ENCODE data around the gene GABBR1. TPM values are rescaled to one million over a fixed set of nuclear protein-coding genes. Genes with fewer than 3 reads are reported as not detected.

The GABBR1 gene
- total and polyA plus RNA-seq, 4 donors = 1.1 to 4.7 (median 1.4) TPM

DNA sequence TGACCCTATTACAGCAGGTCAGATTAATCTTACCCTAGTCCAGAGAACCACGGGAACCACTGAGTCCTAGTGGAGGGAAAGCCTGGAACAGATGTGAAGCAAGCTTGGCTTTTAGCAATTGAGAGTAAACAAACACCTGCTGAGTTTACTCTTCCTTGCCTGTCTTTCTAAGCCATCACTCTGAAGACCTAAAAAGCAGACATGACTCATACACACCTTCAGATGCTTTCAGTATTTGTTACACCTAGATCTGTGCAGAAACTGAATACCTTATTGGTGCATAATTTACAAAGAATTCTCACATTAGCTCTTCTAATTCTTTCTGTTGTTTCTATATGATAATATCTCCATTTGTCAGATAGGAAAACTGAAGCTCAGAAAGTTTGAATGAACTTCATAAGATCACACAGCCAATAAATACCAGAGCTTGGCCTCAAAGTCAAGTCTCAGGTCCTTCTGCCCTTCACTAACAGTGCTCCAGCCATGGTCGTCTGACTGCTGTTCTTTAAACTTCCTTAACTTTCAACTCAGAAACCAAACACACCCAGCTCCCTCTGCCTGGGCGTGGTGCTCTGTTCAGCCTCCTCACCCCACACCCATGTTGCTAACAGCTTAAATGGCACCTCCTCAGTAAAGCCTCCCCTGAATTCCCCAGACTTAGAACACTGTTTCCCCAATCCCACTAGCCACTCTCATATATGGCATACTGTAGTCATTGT is 8.6 kb upstream of the GABBR1 start (continued):
- TF ChIP-seq, protein P1, sequence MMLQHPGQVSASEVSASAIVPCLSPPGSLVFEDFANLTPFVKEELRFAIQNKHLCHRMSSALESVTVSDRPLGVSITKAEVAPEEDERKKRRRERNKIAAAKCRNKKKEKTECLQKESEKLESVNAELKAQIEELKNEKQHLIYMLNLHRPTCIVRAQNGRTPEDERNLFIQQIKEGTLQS (IDR thresholded peaks at IDR 0.05) = no peak

DNA sequence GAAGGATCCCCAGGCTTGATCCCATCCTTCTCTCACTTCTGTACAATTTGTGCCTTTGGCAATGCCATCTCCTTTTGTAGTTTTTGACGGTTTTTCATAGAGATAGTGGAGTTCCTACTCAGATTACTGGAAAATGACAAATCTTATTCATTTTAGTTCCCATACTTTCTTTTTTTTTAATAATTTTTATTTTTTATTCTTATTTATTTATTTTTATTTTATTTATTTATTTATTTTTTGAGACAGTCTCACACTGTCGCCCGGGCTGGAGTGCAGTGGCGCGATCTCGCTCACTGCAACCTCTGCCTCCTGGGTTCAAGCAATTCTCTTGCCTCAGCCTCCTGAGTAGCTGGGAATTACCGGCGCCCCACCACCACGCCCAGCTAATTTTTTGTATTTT is 4.3 kb upstream of the GABBR1 start:
- H3K27me3 ChIP-seq (ENCODE audit: control insufficient read depth in 4 of 4, insufficient read depth in 4 of 4, low read length in 3 of 4) = peaks cover 0 to 3% (median 1%) of the 10 kb centered on the region in 4 donors
- no peaks in the 10 kb centered on the region for H3K9me3 ChIP-seq (ENCODE audit: control insufficient read depth in 4 of 4, low read length in 3 of 4)
- no peak overlapping the region for H3K9ac ChIP-seq (ENCODE audit: low read depth in 1 of 2, low read length in 2 of 2)
- TF ChIP-seq, protein P2, sequence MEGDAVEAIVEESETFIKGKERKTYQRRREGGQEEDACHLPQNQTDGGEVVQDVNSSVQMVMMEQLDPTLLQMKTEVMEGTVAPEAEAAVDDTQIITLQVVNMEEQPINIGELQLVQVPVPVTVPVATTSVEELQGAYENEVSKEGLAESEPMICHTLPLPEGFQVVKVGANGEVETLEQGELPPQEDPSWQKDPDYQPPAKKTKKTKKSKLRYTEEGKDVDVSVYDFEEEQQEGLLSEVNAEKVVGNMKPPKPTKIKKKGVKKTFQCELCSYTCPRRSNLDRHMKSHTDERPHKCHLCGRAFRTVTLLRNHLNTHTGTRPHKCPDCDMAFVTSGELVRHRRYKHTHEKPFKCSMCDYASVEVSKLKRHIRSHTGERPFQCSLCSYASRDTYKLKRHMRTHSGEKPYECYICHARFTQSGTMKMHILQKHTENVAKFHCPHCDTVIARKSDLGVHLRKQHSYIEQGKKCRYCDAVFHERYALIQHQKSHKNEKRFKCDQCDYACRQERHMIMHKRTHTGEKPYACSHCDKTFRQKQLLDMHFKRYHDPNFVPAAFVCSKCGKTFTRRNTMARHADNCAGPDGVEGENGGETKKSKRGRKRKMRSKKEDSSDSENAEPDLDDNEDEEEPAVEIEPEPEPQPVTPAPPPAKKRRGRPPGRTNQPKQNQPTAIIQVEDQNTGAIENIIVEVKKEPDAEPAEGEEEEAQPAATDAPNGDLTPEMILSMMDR (IDR thresholded peaks at IDR 0.05; ENCODE audit: low read depth, low read length, missing input control) = no peak
- TF ChIP-seq JUND (IDR thresholded peaks at IDR 0.05) = no peak
- no peak for TF ChIP-seq HNF4G (IDR thresholded peaks at IDR 0.05)
- no peak for TF ChIP-seq NR2F2 (IDR thresholded peaks at IDR 0.05)
- TF ChIP-seq, protein P3, sequence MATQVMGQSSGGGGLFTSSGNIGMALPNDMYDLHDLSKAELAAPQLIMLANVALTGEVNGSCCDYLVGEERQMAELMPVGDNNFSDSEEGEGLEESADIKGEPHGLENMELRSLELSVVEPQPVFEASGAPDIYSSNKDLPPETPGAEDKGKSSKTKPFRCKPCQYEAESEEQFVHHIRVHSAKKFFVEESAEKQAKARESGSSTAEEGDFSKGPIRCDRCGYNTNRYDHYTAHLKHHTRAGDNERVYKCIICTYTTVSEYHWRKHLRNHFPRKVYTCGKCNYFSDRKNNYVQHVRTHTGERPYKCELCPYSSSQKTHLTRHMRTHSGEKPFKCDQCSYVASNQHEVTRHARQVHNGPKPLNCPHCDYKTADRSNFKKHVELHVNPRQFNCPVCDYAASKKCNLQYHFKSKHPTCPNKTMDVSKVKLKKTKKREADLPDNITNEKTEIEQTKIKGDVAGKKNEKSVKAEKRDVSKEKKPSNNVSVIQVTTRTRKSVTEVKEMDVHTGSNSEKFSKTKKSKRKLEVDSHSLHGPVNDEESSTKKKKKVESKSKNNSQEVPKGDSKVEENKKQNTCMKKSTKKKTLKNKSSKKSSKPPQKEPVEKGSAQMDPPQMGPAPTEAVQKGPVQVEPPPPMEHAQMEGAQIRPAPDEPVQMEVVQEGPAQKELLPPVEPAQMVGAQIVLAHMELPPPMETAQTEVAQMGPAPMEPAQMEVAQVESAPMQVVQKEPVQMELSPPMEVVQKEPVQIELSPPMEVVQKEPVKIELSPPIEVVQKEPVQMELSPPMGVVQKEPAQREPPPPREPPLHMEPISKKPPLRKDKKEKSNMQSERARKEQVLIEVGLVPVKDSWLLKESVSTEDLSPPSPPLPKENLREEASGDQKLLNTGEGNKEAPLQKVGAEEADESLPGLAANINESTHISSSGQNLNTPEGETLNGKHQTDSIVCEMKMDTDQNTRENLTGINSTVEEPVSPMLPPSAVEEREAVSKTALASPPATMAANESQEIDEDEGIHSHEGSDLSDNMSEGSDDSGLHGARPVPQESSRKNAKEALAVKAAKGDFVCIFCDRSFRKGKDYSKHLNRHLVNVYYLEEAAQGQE (IDR thresholded peaks at IDR 0.05) = no peak
- TF ChIP-seq FOXA1 (IDR thresholded peaks at IDR 0.05) = no peak
- TF ChIP-seq TAF1 (conservative IDR thresholded peaks at IDR 0.05) = no peak
- no peak for TF ChIP-seq EGR1 (IDR thresholded peaks at IDR 0.05; ENCODE audit: low read depth in 2 of 2)
- TF ChIP-seq, protein P4, sequence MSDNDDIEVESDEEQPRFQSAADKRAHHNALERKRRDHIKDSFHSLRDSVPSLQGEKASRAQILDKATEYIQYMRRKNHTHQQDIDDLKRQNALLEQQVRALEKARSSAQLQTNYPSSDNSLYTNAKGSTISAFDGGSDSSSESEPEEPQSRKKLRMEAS (IDR thresholded peaks at IDR 0.05) = no peak
- TF ChIP-seq FOXA2 (IDR thresholded peaks at IDR 0.05) = no peak
- no peak for TF ChIP-seq RAD21 (IDR thresholded peaks at IDR 0.05)
- TF ChIP-seq, protein P1 (IDR thresholded peaks at IDR 0.05) = no peak
- TF ChIP-seq HNF4A (conservative IDR thresholded peaks at IDR 0.05) = no peak
- WGBS = 93% methylated on average over 9 of the region's 9 CpGs
- H3K4me1 ChIP-seq (ENCODE audit: control insufficient read depth in 4 of 4, insufficient read depth in 4 of 4, low read length in 3 of 4) = peaks cover 3 to 11% (median 4%) of the 10 kb centered on the region in 4 donors
- no peaks in the 10 kb centered on the region for H3K36me3 ChIP-seq (ENCODE audit: control insufficient read depth in 4 of 4, insufficient read depth in 3 of 4, low read depth in 1 of 4, low read length in 3 of 4)
- H3K27ac ChIP-seq (ENCODE audit: low read depth in 1 of 2, low read length in 2 of 2) = no peak overlapping the region
- no peak overlapping the region for H3K4me3 ChIP-seq (ENCODE audit: low read depth in 1 of 3, low read length in 3 of 3)
- DNase-seq (ENCODE audit: low spot score) = no peak

DNA sequence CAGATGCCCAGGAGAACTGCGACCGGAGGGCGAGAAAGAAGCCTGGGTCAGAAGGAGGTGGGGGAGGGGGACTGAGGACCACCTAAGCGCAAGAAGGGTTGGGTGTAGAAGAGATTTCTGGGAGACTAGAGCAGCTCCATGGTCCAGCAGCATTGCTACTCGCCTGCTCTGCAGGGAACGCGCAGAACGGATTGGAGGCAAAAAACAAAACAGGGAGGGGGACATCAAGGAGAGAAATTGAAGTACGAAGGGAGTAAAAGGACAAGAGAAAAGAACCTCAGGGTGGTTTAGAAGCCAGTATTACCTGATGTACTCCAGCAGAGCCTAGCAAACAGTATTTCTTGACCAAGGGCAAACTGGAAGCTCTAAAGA is 537 bp upstream of the GABBR1 start:
- peaks cover 3 to 20% (median 10%) of the 10 kb centered on the region in 4 donors for H3K4me1 ChIP-seq (ENCODE audit: control insufficient read depth in 4 of 4, insufficient read depth in 4 of 4, low read length in 3 of 4)
- H3K27ac ChIP-seq (ENCODE audit: low read depth in 1 of 2, low read length in 2 of 2) = peak overlapping the region; percentile 21 to 25
- TF ChIP-seq NR2F2 (IDR thresholded peaks at IDR 0.05) (no peak), YY1 (IDR thresholded peaks at IDR 0.05) (no peak), FOXA2 (IDR thresholded peaks at IDR 0.05) (no peak), JUND (IDR thresholded peaks at IDR 0.05) (no peak), FOXA1 (IDR thresholded peaks at IDR 0.05) (no peak), EGR1 (IDR thresholded peaks at IDR 0.05; ENCODE audit: low read depth in 2 of 2) (no peak), HNF4G (IDR thresholded peaks at IDR 0.05) (no peak), RAD21 (IDR thresholded peaks at IDR 0.05) (no peak)
- TF ChIP-seq, protein P4 (IDR thresholded peaks at IDR 0.05) = no peak
- TF ChIP-seq, protein P5, sequence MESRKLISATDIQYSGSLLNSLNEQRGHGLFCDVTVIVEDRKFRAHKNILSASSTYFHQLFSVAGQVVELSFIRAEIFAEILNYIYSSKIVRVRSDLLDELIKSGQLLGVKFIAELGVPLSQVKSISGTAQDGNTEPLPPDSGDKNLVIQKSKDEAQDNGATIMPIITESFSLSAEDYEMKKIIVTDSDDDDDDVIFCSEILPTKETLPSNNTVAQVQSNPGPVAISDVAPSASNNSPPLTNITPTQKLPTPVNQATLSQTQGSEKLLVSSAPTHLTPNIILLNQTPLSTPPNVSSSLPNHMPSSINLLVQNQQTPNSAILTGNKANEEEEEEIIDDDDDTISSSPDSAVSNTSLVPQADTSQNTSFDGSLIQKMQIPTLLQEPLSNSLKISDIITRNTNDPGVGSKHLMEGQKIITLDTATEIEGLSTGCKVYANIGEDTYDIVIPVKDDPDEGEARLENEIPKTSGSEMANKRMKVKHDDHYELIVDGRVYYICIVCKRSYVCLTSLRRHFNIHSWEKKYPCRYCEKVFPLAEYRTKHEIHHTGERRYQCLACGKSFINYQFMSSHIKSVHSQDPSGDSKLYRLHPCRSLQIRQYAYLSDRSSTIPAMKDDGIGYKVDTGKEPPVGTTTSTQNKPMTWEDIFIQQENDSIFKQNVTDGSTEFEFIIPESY (IDR thresholded peaks at IDR 0.05) = no peak
- WGBS = 13% methylated on average over 9 of the region's 9 CpGs
- H3K9me3 ChIP-seq (ENCODE audit: control insufficient read depth in 4 of 4, low read length in 3 of 4) = no peaks in the 10 kb centered on the region
- no peak for DNase-seq (ENCODE audit: low spot score)
- no peaks in the 10 kb centered on the region for H3K36me3 ChIP-seq (ENCODE audit: control insufficient read depth in 4 of 4, insufficient read depth in 3 of 4, low read depth in 1 of 4, low read length in 3 of 4)
- H3K27me3 ChIP-seq (ENCODE audit: control insufficient read depth in 4 of 4, insufficient read depth in 4 of 4, low read length in 3 of 4) = peaks cover 0 to 23% (median 1%) of the 10 kb centered on the region in 4 donors
- peak overlapping the region; percentile 6 to 70 (median 10) for H3K4me3 ChIP-seq (ENCODE audit: low read depth in 1 of 3, low read length in 3 of 3)
- H3K9ac ChIP-seq (ENCODE audit: low read depth in 1 of 2, low read length in 2 of 2) = no peak overlapping the region
